ENCODE measurements around the gene RANGRF. TPM values are rescaled to one million over a fixed set of nuclear protein-coding genes. Genes with fewer than 3 reads are reported as not detected.

The RANGRF gene
- polyA plus RNA-seq, 3 donors from 2014 or later: 94.7 to 99.7 (median 99.1) TPM

DNA sequence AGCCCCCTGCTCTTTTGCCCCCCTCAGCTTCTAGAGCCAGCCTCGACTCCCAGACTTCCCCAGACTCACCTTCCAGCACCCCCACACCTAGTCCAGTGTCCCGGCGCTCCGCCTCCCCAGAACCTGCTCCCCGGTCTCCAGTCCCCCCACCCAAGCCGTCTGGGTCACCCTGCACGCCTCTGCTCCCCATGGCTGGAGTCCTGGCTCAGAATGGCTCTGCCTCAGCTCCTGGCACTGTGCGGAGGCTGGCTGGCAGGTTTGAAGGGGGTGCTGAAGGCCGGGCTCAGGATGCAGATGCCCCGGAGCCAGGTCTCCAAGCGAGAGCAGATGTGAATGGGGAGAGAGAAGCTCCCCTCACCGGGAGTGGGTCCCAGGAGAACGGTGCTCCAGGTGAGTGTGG lies 23.8 kb downstream of the RANGRF start:
- Mint-ChIP-seq H3K9me3 (no peaks in the 10 kb centered on the region), H3K4me1 (peaks cover 0 to 2% of the 10 kb centered on the region in 2 donors), H3K36me3 (no peaks in the 10 kb centered on the region), H3K27ac (no peak overlapping the region), H3K27me3 (ENCODE audit: low read depth in 3 of 3) (peaks cover 2 to 8% (median 3%) of the 10 kb centered on the region in 3 donors), H3K4me3 (no peak overlapping the region)
- DNase-seq: no peak

DNA sequence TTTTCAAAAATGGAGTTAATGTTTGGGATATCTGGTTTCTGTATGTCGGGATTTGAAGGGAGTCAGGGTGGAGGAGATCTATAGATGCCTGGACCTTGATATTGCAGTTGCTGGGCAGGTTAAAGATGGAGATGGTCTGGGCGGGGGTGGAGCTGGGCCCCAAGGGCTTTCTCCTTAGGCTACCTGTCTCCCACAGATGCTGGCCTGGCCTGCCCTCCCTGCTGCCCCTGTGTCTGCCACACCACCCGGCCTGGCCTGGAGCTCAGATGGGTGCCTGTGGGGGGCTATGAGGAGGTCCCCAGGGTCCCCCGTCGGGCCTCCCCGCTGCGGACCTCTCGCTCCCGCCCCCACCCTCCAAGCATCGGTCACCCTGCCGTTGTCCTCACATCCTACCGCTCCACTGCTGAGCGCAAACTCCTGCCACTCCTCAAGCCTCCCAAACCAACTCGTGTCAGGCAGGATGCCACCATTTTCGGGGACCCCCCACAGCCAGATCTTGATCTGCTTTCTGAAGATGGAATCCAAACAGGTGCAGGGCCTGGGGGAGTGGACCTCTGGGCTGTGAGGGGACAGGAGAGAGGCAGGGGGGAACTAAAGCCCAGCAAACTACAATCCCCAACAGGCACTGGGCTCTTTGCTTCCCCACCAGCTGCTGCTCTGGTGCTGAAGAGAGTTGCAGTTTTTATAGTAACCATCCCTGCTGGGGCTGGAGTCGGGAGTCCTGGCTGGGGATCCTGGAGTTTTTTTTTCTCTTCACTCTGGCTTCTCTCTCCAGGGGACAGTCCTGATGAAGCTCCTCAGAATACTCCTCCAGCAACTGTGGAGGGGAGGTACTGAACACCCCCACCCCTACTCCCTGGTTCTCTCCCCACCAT lies 24.5 kb downstream of the RANGRF start:
- peaks cover 2 to 8% (median 3%) of the 10 kb centered on the region in 3 donors for H3K27me3 Mint-ChIP-seq (ENCODE audit: low read depth in 3 of 3)
- no peak overlapping the region for H3K4me3 Mint-ChIP-seq
- no peaks in the 10 kb centered on the region for H3K9me3 Mint-ChIP-seq
- H3K4me1 Mint-ChIP-seq: peaks cover 0 to 2% of the 10 kb centered on the region in 2 donors
- no peaks in the 10 kb centered on the region for H3K36me3 Mint-ChIP-seq
- H3K27ac Mint-ChIP-seq: no peak overlapping the region
- no peak for DNase-seq

DNA sequence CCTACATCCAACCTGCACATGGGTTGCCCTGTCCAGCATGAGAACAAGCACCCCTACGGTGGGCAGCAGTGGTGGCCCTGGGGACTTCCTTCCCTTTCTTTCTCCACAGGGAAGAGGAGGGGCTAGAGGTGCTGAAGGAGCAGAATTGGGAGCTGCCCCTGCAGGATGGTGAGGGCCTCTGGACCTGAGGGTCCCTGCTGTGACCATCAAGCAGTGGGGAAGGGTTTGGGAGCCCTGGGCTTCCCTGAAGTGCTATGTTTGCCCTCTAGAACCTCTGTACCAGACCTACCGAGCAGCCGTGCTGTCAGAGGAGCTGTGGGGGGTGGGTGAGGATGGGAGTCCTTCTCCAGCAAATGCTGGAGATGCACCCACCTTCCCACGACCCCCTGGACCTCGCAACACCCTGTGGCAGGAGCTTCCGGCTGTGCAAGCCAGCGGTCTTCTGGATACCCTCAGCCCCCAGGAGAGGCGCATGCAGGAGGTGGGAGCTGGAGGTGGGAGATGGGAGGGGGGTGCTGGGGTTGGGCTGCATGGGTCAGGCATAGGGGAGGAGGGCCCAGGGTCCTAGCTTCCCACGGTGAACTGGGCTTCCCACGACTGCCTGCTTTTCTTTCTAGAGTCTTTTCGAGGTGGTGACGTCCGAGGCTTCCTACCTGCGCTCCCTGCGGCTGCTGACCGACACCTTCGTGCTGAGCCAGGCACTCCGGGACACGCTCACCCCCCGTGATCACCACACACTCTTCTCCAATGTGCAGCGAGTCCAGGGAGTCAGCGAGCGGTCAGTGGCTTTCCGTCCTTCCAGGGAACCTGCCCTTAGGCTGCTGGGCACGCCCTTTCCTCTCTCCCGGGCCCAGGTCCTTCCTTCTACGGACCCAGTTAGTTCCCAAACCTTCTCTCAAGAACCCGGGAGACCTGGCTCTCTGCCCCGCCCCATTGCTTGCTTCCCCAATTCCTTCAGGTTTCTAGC lies 26.6 kb downstream of the RANGRF start:
- no peaks in the 10 kb centered on the region for H3K9me3 Mint-ChIP-seq
- H3K4me1 Mint-ChIP-seq: peaks cover 0 to under 1% of the 10 kb centered on the region in 2 donors

DNA sequence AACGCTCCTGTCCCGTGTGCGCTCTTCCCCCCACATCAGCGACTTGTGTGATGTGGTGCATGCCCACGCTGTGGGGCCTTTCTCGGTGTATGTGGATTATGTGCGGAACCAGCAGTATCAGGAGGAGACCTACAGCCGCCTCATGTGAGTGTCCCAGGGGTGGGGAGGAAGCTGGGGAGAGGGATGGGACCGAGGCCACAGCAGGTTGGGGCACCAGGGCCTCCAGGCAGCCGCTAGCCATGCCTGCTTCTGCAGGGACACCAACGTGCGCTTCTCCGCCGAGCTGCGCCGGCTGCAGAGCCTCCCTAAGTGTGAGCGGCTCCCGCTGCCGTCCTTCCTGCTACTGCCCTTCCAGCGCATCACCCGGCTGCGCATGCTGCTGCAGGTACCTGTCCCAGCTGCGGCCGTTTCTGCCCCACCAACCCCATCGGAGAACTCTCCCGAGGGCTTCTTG lies 27.3 kb downstream of the RANGRF start:
- no peak for DNase-seq
- H3K4me3 Mint-ChIP-seq: no peak overlapping the region
- H3K27ac Mint-ChIP-seq: no peak overlapping the region
- H3K27me3 Mint-ChIP-seq (ENCODE audit: low read depth in 3 of 3): peaks cover 3 to 15% (median 6%) of the 10 kb centered on the region in 3 donors
- no peaks in the 10 kb centered on the region for H3K4me1 Mint-ChIP-seq
- no peaks in the 10 kb centered on the region for H3K36me3 Mint-ChIP-seq
- no peaks in the 10 kb centered on the region for H3K9me3 Mint-ChIP-seq

More for the DNA sequence above, 26.6 kb downstream of the RANGRF start:
- H3K36me3 Mint-ChIP-seq: no peaks in the 10 kb centered on the region
- H3K27ac Mint-ChIP-seq: no peak overlapping the region
- peaks cover 3 to 8% (median 6%) of the 10 kb centered on the region in 3 donors for H3K27me3 Mint-ChIP-seq (ENCODE audit: low read depth in 3 of 3)
- no peak overlapping the region for H3K4me3 Mint-ChIP-seq
- no peak for DNase-seq

DNA sequence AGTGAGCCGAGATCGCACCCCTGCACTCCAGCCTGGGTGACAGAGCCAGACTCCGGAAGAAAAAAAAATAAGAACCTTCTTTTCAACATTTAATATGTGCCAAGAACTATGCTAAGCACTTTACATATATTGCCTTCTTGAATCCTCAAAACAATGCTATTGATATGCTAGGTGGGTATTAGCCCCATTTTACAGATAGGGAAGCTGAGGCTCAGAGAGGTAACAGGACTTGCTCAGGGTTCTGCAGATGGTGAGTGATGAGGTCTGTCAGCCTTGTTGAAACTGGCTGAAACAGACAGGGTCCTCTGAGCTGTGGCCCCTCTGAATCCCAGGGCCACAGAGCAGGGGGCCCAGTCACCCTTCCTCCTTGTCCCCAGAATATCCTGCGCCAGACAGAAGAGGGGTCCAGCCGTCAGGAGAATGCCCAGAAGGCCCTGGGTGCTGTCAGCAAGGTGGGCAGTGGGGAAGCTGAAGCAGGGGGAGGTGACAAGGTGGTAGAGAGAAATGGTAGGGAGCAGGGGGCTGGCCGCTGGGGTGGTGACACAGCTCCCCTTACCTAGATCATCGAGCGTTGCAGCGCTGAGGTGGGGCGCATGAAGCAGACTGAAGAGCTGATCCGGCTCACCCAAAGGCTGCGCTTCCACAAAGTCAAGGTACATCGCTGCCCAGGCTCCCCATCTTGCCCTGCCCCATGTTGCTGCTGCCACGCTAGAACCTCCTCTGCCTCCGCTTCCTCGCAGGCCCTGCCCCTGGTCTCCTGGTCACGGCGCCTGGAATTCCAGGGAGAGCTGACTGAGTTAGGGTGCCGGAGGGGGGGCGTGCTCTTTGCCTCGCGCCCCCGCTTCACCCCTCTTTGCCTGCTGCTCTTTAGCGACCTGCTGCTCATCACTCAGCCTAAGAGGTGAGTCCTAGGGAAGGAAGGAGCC lies 29.8 kb downstream of the RANGRF start:
- H3K27ac Mint-ChIP-seq: no peak overlapping the region
- no peak overlapping the region for H3K4me3 Mint-ChIP-seq
- peaks cover 3 to 8% (median 6%) of the 10 kb centered on the region in 3 donors for H3K27me3 Mint-ChIP-seq (ENCODE audit: low read depth in 3 of 3)
- no peaks in the 10 kb centered on the region for H3K36me3 Mint-ChIP-seq
- H3K4me1 Mint-ChIP-seq: no peaks in the 10 kb centered on the region
- DNase-seq: no peak
- H3K9me3 Mint-ChIP-seq: no peaks in the 10 kb centered on the region

DNA sequence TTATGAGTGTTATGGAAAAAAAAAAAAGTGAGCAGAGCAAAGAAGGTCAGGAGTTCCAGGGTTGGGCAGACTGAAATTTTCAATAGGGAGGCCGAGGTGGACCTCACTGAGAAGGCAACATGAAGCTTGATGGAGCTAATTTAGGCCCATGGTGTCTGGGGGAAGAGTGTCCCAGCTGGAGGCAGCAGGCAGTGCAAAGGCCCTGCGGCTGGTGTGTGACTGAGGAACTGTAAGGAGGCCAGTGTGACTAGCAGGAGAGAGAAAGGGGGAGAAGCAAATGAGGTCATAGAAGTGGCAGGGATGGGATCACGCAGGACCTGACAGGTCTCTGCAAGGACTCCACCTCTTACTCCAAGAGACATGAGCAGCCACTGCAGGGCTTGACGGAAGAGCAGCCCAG lies 31.8 kb downstream of the RANGRF start:
- no peaks in the 10 kb centered on the region for H3K9me3 Mint-ChIP-seq
- H3K36me3 Mint-ChIP-seq: no peaks in the 10 kb centered on the region
- H3K27ac Mint-ChIP-seq: peak overlapping the region in 1 of 6 donors; percentile 6
- DNase-seq: no peak
- no peaks in the 10 kb centered on the region for H3K4me1 Mint-ChIP-seq
- H3K4me3 Mint-ChIP-seq: no peak overlapping the region
- peaks cover 3 to 10% (median 10%) of the 10 kb centered on the region in 3 donors for H3K27me3 Mint-ChIP-seq (ENCODE audit: low read depth in 3 of 3)

DNA sequence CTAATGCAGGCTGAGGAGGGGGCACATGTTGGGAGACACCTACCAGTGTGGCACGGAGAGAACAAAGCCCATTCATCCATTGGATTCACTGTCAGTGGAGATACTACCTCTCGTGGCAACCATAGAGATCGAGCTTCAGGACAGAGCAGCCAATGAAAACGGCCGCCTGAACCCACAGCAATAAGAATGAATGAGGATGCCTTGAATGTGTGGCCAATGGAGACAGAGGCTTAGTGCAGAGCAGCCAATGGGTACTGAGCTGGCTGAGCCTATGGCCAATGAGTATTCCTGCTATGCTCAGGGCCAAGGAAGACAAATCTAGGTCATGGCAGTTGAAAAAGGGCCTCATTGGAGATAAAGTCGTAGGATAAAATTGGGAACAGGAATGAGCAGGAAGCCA lies 32.5 kb downstream of the RANGRF start:
- H3K27ac Mint-ChIP-seq: no peak overlapping the region
- DNase-seq: no peak
- no peaks in the 10 kb centered on the region for H3K36me3 Mint-ChIP-seq
- no peak overlapping the region for H3K4me3 Mint-ChIP-seq
- peaks cover 3 to 4% of the 10 kb centered on the region in 2 donors for H3K4me1 Mint-ChIP-seq
- peaks cover 3 to 16% (median 15%) of the 10 kb centered on the region in 3 donors for H3K27me3 Mint-ChIP-seq (ENCODE audit: low read depth in 3 of 3)
- peaks cover 0 to 2% (median 0%) of the 10 kb centered on the region in 6 donors for H3K9me3 Mint-ChIP-seq

DNA sequence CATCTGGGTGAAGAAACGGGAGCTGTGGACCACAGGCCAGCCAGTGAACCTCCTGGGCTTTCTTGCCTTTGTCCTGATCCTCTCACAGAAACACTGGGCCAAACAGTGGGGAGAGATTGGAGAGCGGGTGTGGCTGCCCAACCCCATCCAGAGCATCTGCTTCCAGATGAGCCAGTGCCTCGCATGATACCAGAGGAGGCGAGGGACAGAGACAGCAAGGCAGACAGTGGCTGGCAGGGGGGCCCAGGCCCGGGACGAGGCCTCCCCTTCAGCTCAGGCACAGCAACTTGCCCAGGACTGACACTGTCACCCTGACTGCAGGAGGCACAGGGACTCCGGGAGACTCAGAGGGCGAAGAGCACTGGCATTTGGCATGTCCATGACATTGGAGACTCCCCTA lies 33.6 kb downstream of the RANGRF start:
- peaks cover 2 to 20% (median 15%) of the 10 kb centered on the region in 3 donors for H3K27me3 Mint-ChIP-seq (ENCODE audit: low read depth in 3 of 3)
- no peak overlapping the region for H3K27ac Mint-ChIP-seq
- peaks cover 12 to 13% of the 10 kb centered on the region in 2 donors for H3K4me1 Mint-ChIP-seq
- no peak overlapping the region for H3K4me3 Mint-ChIP-seq
- peaks cover 0 to 2% (median 0%) of the 10 kb centered on the region in 6 donors for H3K9me3 Mint-ChIP-seq
- no peak for DNase-seq
- H3K36me3 Mint-ChIP-seq: no peaks in the 10 kb centered on the region

DNA sequence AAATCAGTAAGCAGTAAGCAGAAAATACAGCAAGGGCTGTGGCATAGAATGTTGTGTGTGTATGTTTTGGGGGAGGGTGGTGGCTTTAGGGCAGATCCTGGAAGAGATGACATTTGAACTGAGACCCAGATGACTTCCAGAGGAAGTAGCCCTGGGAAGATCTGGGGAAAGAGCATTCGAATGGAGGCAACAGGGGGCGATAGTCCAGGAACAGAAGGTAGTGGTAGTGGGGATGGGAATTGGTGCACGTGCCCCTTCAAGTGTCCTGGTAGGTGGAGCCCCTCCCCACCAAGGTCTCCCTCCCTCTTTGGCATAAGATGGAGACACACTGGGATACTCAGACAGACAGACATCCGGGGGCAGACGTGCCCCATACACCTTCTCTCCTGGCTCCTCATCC lies 35.7 kb downstream of the RANGRF start:
- peaks cover 3 to 20% (median 11%) of the 10 kb centered on the region in 3 donors for H3K27me3 Mint-ChIP-seq (ENCODE audit: low read depth in 3 of 3)
- no peaks in the 10 kb centered on the region for H3K36me3 Mint-ChIP-seq
- H3K27ac Mint-ChIP-seq: no peak overlapping the region
- no peak overlapping the region for H3K4me3 Mint-ChIP-seq
- no peak for DNase-seq
- peaks cover 17 to 22% of the 10 kb centered on the region in 2 donors for H3K4me1 Mint-ChIP-seq
- H3K9me3 Mint-ChIP-seq: peaks cover 0 to 3% (median 0%) of the 10 kb centered on the region in 6 donors

DNA sequence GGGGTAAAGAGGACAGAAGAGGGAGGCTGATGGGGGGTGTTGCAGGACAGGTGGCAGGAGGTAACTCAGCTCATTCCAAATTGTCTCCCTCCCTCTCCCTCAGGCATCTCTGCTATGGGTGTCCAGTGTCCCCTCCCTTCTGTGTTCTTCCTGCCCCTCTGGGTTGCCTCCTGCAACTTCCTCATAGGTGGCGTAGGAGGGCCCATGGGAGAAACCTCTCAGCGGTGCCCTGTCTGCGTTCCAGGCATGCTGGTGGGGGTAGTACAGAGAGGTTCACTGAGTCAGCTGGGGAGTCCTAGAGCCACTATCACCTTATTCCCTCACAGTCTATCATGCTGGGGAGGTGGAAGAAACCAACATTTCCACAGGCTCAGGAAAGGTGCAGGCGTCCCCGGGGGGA lies 36.5 kb downstream of the RANGRF start:
- Mint-ChIP-seq H3K9me3 (peaks cover 0 to 3% (median 0%) of the 10 kb centered on the region in 6 donors), H3K27me3 (ENCODE audit: low read depth in 3 of 3) (peaks cover 3 to 20% (median 11%) of the 10 kb centered on the region in 3 donors), H3K36me3 (no peaks in the 10 kb centered on the region), H3K4me1 (peaks cover 17 to 22% of the 10 kb centered on the region in 2 donors), H3K27ac (no peak overlapping the region), H3K4me3 (no peak overlapping the region)
- no peak for DNase-seq

DNA sequence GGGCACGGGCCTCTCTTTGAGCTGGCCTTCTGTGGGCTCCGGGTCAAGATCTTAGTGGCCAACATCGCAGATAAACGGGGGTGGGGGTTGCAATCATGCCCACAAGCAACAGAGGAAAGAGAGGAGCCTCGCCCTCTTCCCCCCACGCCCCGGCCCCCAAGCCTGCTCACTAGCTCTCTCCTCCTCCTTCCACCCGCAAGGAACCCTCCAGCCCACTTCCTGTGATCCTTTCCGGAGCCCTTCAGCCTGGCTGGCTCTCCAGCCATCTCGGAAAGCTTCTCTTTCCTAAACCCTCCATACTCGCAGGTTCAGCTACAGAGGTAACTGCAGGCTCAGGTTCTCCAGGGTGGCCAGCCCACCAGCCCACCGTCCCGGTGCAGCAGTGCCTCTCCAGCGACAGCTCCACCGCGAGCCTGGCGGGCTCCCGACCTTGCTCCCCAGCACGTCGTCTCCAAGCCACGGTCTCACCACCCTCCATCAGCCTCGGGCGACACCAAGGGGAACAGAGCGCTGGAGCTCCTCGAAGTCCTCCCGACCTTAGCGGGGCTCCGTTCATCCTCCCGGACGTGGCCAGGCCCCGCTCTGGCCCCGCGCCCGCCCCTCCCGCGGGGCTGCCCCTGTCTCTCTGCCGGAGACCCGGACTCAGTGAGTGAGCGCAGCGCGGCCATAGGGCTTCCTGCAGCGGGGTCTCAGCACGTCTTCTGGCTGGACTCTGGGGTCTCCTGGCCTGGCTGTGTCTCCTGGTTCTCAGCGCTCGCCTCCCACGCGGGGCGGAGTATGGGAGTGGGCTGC lies 38.2 kb downstream of the RANGRF start:
- Mint-ChIP-seq H3K27me3 (ENCODE audit: low read depth in 3 of 3) (peaks cover 3 to 13% (median 11%) of the 10 kb centered on the region in 3 donors), H3K27ac (no peak overlapping the region), H3K4me1 (peaks cover 17 to 22% of the 10 kb centered on the region in 2 donors), H3K36me3 (no peaks in the 10 kb centered on the region), H3K4me3 (peak overlapping the region; percentile 61 to 82 (median 75)), H3K9me3 (peaks cover 0 to 3% (median 0%) of the 10 kb centered on the region in 6 donors)
- DNase-seq: peak; percentile 6 to 18 (median 11)

DNA sequence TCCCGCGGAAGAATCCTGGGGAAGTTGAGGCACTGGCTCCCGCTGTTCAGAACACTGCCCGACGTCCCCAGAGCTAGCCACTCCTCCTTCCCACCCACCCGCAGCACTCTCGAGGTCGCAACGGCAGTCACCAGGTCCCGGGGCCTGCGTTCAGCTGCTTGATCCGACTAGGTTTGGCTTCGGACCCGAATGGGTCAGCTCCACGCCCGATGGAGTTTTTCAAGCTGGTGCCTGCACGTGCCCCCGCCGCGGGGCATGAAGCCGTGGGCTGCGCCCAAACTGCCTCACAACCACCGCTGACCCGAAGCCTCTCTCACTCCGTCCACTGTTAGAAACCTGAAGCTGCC lies 38.8 kb downstream of the RANGRF start:
- Mint-ChIP-seq H3K4me1 (peaks cover 17 to 22% of the 10 kb centered on the region in 2 donors), H3K9me3 (peaks cover 0 to 3% (median 0%) of the 10 kb centered on the region in 6 donors), H3K36me3 (no peaks in the 10 kb centered on the region), H3K27me3 (ENCODE audit: low read depth in 3 of 3) (peaks cover 3 to 13% (median 11%) of the 10 kb centered on the region in 3 donors), H3K27ac (no peak overlapping the region), H3K4me3 (peak overlapping the region; percentile 43 to 82 (median 55))
- no peak for DNase-seq
